GM18498 (cell line): Measurements from ENCODE around the gene NUP214.

Experiments
- ATAC-seq: cut with Tn5 transposase; IDR thresholded peaks from one replicate; pipeline ENCODE4 v1.9.1; 2021; ENCODE audit warnings: mild to moderate bottlenecking, moderate library complexity; ENCODE audit not compliant: unreplicated experiment

NUP214 gene

DNA sequence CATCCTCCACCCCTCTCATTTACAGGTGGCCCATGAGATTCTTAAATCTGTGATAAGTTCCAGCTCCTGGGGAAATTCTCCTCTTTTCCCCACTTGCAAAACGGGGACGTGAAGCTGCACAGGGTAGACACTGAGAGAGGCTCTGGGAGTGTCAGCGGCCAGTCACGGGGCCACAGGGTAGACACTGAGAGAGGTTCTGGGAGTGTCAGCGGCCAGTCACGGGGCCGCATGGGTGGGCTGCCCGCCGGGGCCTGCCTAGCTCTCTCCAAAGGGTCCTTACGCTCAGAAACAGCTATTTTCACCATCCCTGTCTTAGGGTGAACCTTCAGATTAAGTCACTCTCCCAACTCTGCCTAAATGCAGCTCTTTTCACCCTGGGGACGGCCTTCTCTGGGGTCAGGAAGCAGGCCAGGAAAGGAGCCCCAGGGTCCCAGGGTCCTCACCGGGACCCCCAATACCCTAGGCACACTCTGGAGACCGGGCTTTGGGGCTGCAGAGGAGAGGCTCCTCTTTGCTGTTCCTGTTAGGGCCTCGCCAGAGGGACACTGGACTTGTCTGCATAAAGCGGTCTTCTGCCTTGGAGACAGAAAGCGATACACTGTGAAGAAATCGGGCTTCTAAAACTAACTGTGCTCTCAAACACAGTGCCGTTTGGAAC lies 149.4 kb downstream of the NUP214 start:
- ATAC-seq, result no peak

DNA sequence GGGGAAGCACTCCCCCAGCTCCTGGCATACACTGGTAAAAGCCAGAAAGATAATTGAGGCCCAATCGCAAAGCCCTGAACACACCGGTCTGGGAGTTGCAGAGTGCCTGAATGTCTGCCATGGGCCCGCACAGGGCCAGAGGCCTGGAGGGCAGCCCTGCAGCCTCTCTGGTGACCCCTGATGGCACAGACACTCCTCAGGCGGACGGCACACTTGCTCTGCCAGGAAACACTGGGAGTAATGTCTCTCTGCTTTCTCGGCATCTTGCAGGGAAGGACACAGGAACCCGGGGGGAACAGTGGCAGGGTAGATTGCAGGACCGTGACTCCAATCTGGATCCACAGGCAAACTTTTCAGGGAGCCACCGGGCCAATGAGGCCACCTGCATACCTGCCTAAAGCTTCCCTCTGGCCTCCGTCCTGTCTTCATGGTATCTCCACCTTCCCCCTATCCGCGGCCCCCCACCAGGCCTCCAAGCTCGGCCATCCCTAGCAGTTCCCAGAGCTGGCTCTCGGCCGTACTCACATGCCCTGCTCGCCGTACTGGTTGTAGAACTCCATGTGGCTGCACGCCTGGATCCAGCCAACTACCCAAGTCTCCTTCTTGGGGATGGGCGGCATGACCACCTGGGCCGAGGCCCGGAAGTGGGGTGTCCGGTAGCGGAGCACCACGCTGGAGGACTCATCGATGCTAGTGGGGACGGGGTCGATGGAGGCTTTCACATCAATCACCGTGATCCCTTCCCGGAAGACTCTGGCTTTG lies 150.1 kb downstream of the NUP214 start:
- ATAC-seq, result no peak

DNA sequence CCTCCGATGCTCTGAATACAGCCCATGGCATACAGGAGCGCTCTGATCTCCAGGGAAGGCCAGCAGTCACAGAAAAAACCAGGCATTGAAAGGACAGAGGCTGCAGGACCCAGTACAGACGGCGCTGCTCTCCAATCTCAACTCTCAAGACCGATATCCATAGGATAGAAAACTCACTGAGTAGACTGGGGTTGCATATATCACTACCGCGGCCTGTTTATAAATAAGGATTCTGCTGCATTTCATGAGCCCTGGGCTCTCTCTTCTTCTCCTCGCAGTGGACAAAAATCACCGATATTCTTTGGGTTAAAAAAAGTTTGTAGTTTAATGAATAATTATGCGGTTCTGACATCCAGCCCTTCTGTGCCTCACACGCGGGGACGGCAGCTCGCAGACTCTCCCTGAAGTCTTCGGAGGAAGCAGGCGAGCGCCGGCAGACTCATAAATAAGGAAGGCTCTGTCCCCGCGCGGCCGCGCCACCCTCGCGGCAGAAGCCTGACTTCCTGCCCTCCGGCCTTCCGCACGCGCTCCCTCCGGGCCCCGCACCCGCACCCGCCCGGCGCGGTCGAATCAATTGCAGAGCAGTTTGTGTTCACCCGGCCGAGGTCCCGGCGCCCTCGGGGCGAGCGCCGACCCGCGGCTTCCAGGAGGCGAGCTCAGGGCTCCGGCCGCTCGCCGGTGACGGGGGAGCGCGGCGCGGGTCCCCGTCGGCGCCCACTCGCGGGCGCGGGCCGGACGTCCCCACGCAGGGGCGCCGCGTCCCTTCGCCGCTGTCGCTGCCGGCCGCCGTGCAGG lies 150.9 kb downstream of the NUP214 start, which contains the start of gene FAM78A:
FAM78A (minus strand) TSS at position 417 of the 795 bp plus-strand sequence; CDS start at position 86, 331 bp downstream.
- no peak for ATAC-seq

DNA sequence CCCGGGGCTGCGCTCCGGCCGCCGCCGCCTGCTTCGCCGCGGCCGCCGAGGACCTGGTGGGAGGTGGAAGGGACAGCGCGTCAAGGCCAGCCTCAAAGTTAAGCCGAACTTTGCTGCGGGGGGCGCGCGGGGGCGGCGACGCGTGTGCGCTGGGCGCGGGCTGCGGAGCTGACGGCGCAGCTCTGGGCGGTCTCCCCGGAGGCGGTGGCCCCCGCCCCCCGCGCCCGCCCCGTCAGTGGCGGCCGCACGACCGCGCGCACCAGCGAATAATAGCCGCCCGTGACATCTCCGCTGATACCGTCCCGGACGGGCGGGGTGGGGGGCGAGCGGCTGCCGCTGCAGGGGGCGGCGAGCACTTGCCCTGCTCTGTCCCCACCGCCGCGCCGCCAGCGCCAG lies 151.5 kb downstream of the NUP214 start:
- no peak for ATAC-seq

DNA sequence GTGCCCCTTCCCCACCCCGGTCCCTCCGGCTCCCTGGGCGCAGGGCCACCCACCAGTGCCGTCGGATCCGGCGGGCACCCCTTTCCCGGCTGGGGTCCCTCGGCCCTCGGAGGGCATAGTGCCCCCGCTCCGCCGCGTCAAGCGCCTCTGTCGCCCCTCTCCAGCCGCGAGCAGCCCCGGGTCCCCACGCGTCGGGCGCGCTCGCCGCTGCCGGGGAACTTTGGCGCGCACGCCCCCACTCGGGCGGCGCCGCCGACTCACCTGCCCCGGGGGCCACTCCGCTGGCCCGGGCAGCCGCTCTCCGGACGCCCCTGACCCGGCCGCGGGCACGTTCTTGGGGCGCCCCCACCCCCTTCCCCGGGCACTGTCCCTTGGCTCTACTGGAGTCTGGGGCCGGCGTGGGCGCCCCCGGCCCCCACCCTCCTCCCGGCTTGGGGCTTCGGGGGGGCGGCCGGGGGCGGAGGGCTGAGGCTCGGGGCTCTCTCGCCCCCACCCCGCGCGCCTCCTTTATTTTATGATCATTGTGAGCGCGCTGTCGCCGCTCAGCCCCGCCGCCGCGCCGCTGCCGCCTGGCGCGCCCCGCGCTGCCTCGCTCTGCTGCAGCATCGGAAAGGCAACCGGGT lies 152.0 kb downstream of the NUP214 start:
- no peak for ATAC-seq

DNA sequence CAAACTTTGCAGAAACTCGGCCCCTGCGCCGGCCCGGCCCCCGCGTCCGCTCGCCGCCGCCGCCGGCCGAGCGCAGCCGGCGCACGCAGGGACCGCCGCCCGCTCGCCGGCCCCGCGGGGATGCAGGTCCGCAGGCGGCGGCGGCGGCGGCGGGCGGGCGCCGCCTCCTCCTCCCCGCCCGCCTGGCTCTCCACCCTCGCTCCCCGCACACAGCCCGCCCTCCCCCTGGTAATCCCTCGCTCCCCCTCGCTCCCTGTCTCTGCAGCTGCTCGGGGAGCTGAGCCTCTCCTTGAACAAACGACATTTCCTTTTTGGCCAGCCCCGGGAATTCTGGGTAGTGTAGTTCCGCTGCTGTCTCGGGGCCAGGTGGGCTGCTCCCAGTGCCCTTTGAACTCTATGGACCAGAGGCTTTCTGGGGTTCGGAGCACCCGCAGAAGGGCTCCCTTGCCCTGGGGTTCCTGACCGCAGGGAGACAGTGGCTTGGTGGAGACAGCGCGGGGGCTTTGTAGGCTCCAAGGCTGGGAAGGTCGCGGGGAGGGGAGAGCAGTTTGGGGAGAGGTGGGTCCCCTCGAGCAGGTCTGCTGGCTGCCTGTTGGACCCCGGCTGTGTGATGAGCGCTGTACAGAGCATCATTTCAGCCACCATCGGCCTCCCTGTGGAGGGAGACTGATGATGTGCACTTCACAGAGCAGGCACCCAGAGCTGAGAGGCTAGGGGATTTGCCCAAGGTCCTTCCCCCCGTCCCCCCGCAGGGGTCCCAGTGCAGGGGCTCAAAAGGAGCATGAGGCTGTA lies 152.7 kb downstream of the NUP214 start:
- no peak for ATAC-seq

DNA sequence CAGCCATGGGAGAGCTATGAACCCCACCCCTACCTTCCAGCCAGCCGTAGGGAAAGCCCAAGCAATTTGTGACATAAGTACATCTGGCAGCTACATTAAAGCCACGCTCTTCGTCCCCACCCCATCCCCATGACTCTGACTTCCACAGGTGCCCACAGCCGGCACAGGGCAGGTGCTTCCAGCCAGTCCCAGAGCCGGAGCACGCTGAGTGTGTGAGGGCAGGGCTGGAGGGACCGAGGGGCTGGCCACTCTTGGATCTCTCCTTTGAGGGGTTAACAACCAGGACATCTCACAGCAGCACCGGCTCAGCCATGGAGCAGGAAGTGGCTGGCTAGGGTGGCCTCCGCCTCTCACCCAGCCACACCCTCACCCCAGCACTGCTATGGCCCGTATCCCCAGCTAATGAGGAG lies 153.3 kb downstream of the NUP214 start:
- ATAC-seq, result no peak

DNA sequence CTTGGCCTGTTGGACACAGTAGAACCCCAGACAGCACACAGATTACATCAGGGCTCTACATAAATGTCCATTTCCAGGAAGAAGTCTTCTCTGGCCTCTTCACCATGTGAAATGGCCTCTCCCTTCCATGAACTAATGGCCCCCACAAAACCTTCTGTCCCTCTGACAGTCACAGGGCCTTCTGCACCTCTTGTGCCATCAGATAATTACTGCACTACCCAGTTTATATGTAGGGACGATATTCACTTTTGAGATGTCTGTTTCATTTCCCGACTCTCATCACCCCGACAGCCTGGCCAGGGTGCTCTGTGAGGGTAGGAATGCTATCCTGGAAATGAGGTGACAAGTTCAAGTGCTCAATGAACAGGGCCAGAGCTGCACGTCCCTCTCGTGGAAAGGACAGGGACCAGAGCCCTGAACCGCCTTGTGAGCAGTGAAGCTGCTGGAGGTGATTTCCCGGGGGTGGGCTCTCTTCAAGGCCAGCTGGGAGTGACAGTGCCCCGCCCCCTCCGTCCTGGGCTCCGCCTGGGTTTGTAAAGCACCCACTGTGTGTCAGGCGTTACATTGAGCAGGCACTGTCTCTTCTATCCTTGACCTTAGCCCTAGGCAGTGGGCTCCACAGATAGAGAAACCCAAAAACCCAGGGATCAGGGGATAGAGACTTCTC lies 153.9 kb downstream of the NUP214 start:
- no peak for ATAC-seq

DNA sequence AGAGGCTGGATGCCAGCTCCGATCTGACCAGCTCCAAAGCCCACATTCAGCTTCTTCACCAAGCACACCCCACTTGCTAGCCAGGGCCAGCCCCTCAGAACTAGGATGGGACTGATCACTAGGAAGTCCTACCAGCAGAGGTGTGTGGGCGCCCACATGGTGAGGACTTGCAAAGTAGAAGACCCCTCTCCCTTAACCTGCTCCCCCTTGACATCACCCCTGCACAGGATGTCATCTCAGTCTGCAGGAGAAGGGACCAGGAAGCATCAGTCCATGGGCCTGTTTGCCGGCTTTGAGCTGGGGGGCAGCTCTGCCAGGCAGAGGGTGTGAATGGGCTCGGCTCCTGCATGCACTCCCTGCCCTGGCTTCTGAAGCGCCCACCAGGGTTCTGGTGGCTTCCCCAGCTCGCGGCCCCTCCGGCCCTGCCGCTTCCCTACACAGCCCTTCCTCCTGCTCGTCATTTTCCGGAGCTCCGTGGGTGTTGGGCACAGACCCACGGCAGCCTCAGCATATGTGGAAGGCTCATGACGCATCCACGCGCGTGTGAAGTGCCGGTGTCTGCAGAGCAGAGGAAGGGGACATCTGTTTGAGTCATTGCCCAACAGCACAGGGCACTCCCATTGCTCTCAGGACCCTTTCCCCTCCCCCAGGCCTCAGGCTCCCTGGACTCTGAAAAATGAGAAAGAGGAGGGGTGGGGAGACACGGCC lies 154.6 kb downstream of the NUP214 start:
- no peak for ATAC-seq

DNA sequence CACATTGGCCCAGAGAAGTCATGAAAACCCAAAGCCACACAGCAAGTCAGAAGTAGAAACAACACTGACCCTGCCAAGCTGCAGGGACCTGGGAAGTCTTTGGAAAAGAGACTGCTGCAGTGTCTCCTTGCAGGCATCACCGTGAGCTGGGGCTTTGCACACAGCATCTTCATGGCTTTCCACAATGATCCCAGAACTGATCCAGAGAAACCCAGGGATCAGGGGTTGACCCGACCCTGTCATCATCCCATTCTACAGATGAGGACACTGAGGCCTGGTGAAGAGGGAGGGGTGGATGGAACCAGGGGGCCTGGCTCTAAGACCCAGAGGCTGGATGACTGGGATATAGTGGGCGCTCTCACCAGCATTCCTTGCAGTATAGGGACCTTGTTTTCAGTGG lies 155.3 kb downstream of the NUP214 start:
- no peak for ATAC-seq

DNA sequence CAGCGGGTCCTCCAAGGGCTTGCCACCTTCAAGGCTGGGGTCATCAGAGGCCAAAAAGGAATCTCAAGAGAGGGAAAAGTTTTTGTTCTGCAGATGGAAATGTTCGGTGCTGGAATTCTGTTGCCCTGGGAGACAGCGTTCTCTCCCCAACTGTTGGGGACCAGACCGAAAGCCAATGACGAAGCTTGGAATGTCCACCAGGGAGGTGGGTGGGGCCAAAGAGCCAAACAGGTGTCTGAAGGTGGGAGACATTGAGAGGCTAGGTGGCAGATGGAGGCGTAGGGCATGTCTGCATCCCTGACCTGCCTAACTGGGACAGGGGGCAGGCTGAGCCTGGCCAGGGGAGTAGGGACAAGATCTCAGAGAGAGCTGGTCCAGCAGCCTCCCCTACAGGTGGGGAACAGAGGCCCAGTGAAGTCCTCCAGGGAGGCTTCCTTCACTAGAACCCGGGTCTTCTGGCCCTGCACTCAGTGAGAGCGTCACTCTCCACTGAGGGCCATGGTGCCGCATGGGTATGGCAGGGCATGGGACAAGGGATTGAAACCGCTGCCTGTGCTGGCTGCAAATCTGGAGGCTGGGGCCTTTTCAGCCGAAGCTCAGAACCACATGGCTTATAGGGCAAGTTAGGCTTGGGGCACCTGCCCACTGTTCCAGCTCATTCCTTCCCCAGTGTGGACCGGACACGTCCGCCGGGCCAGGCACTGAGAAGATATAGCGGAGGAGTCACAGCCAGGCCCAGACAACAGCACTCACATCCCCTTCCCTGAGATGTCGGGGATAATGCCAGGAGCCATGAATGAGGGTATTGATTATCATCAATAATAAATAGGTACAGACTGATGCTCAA lies 156.0 kb downstream of the NUP214 start:
- ATAC-seq, result no peak

DNA sequence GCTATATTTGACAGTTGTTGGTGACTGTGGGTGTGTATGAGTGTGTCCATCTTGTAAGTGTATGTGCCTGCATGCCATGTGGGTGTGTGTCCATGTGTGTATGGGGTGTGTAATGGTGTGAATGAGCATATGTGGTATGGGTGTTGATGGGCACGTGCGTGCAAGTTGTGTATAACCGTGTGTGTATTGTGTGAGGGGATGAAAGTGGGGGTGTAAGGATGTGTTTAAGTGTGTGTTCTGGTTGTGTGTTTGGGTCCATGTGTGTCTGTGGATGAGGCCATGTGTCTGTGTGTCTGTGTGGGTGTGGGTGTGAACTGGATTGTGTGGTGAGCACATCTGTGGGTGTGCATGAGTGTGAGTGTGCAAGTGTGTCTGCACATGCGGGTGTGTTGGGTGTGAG lies 156.8 kb downstream of the NUP214 start:
- ATAC-seq, result no peak

DNA sequence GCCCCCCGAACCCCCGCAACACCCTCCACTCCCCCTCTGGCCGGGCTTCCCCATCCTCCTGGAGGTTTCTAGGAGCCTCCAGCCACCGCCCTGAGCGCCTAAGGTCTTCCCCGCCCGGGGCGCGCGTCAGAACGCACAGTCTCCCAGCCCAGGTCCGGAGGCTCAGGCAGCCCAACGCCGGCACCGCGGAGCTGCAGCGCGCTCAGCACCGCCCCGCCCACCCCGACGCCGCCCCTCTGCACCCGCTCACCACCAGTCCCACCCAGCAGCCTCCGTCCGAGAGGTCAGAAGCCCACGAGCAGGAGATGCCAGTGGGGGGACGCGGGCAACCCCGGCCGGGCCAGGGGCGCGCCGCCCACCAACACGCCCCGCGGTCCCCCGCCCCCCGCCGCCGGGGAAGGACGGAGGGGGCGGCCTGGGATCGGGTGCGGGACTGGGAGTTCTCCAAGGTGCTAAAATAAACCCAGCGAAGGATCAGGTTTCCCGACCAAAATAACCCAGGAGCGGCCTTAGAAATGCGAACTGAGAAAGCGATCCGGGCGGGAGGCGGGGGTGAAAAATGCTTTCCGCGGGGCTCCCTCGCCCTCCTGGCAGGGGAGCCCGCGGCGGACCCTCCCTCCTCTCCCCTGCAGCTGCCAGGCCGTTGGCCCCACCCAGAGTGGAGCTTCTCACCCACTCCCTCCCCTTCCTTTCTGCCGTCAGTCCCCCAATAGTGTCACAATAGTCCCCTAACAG lies 157.5 kb downstream of the NUP214 start:
- ATAC-seq, result no peak
